HG03442 (cell line): ENCODE data around the gene SRXN1.
A peak's percentile ranks its signal among the peaks of the same experiment; 100 is the strongest.
"Not testable (repeated sequence)": the region's sequence is repeated elsewhere in the genome, so short reads cannot be mapped to it uniquely, and the experiment has no call there.

ENCODE experiments used
- ATAC-seq: cut with Tn5 transposase; IDR thresholded peaks from one replicate; pipeline ENCODE4 v1.9.1; 2021; ENCODE audit warnings: mild to moderate bottlenecking, moderate library complexity; ENCODE audit not compliant: unreplicated experiment

Gene SRXN1

DNA sequence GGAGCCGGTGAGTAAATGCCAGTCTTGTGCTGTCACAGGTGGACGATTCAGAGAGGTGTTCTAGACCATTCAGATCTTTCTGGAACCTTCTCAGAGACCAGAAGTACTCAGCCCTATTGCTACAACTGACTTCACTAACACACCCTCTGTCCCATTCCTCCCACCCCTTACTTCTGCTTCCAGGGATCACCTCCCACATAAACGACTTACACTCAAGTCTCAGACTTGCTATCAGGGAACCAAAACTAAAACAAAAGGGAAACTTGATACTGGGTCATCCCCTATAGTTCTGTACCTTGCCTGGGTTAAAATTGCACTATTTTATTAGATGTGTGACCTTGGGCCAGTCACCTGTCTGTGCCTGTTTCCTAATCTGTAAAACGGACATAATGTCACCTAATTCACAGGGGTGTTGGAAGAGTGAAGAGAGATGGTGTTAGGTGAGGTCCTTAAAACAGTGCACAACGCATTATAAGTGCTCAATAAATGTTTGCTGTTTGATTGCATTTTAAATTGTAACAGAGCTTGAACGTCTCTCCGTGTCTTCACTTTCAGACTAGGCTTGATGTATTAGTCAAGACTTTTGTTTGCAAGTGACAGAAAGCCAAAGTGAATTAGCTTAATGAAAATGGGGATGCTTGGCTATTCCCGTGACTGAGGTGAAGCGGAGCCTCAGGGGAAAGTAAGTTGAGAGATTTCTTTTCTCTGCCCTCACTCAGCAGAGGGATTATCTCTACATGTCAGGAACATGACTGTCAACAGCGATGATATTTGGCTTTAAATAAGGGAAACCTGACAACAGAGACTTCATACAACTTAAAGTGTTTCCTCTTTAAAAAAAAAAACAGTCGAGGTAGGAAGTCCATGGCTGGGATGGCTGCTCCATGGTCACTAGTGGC is 3.0 kb upstream of the SRXN1 start:
- ATAC-seq, result no peak

DNA sequence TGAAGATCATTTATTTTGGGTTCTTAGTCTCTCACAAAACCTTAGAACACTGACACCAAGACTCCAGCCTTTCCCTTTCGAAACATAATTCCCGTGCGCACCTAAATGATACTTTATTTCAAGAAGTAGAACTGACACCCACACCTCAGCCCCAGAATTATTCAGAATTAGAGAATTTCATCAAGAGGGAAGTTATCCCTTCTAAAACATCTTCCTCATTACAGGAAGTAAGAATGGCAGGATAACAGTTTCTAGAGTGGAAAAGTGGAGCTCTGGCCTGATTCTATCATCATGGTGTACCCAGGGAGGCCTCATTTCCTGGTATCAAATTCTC is 1.4 kb upstream of the SRXN1 start:
- ATAC-seq, result no peak

DNA sequence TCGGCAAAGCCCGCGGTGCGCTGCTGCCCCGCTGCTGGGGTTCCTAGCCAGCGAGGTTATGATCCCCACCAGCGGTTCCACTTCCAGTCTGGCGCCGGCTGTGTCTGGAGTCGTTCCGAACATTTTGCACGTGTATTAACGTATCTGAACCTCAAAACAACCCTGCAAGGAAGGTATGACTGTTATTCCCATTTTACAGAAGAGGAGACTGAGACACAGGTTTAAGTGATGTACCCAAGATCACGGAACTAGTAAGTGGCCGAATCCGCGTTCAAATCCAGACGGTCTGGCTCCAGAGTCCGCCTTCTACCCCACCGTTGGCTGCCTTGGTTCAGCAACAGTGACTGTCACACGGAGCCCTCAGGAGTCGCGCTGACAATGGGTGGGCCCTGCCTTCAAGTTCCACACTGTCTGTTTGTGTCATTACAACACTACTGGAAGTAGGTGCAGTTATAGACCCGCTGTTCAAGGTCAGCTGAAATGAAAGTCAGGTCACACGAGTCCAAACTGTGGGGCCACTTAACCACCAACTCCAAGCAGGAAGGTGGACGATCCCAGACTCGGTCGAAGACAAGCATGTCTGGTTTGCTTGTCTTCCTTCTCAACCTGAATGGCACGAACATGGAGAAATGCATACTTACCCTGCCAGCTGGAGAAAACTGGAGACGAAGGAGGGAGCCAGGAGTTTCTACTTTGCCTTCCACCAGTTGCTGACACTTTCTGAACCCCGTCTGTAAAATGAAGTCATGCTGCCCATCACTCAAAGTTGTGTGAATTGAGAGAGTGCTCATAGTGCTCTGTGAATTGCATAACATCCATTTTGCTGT is 803 bp upstream of the SRXN1 start:
- no peak for ATAC-seq

DNA sequence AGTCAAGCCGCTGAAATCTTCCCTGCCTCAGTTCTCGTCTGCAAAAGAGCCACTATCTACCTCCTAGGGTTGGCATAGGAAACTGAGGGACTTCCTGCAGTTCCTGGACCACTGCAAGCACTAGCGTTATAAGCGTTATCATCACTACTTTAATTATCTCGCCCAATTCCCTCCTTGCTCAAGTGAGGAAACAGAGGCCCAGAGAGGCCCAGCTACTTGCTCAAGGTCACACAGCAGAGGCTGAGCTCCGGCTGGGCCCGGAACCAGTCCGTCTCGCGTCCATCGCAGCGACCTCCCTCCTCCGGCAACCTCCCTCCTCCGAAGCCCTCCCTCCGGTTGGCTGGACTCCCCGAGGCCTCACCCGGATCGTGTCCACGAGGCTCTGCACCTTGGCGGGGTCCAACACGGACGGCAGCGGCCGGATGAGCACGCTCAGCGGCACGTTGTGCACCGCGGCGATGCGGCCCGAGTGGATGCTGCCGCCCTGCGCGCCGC is 338 bp downstream of the SRXN1 start:
- no peak for ATAC-seq

DNA sequence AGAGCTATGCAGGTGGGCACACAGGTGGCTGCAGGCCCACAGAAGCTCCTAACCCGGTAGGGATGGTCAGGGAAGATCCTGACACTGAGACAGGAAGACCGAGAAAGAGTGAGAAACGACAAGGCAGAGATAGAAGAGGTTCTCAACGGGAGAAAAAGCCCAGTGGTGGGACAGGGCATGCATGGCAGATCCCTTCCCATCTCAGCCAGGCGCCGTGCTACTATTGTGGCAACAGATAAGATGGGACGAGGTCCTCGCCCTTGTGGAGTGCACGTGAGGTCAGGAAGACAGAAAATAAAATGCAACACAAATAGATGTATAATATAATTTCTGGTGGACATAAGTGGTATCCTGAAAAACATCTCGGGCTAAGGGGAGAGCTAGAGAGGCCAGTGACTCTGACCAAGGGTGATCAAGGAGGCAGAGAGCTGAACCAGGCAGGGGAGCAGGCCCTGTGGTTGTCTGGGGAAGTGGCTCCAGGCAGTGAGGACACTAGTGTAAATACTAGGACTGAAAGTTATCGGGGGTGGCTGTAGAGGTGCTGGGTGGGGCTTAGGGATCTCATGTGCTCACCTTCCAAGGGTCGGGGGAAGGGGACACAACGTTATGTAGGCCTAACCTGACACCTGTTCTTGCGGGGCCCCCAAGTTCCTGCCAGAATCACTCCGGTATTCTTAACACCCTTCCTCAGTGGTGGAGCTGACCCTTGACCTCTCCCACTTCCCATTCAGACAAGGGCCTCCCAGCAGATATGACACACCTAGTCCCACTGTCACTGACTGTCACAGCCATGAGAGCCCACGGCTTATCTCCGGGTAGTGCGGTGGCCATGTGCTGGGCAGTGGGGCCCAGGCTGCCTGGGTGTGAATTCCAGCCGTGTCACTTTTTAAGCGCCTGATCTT is 1.0 kb downstream of the SRXN1 start:
- ATAC-seq, result no peak

DNA sequence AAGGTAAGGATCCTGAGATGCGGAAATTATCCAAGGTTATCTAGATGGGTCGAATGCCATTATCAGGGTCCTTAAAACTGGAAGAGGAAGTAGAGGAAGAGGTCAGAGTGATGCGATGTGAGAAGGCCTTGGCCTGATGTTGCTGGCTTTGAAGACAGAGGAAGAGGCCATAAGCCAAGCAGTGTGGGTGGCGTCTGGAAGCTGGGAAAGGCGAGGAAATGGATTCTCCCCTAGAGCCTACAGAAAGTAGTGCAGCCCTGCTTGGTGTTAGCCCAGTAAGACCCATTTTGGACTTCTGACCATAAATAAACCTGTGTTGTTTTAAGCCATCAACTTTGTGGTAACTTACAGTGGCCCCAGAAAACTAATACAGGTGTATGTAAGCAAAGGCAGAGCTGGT is 2.0 kb downstream of the SRXN1 start:
- ATAC-seq, result no peak

GRCh38 chr20:650281-650680 is 2.7 kb downstream of the SRXN1 start:
- ATAC-seq, result no peak

GRCh38 chr20:647479-648019 is 5.5 kb downstream of the SRXN1 start:
- no peak for ATAC-seq

- no peak for ATAC-seq
These were observed 6.1 kb downstream of the SRXN1 start for GRCh38 chr20:646868-647233.

- ATAC-seq, result no peak
These were observed 6.7 kb downstream of the SRXN1 start for GRCh38 chr20:646107-646867.

GRCh38 chr20:645318-646106 is 7.5 kb downstream of the SRXN1 start:
- ATAC-seq, result peak; percentile 71

DNA sequence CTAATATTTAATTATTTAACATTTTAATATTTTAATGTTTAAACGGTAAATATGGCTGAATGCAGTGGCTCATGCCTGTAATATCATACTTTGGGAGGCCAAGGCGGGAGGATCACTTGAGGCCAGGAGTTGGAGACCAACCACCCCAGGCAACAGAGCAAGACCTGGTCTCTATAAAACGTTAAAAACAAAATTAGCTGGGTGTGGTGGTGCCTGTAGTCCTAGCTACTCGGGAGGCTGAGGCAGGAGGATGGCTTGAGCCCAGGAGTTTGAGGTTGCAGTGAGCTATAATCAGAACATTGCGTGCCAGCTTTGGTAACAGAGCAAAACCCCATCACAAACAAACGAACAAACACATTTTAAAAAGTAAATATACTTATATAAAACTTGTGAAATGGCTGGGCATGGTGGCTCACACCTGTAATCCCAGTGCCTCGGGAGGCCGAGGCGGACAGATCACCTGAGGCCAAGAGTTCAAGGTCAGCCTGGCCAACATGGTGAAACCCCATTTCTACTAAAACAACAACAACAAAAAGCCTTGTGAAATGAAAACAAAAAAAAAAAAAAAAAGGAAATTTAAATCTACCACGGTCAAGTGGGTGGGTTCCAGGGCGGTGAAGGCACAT is 8.2 kb downstream of the SRXN1 start:
- no peak for ATAC-seq

DNA sequence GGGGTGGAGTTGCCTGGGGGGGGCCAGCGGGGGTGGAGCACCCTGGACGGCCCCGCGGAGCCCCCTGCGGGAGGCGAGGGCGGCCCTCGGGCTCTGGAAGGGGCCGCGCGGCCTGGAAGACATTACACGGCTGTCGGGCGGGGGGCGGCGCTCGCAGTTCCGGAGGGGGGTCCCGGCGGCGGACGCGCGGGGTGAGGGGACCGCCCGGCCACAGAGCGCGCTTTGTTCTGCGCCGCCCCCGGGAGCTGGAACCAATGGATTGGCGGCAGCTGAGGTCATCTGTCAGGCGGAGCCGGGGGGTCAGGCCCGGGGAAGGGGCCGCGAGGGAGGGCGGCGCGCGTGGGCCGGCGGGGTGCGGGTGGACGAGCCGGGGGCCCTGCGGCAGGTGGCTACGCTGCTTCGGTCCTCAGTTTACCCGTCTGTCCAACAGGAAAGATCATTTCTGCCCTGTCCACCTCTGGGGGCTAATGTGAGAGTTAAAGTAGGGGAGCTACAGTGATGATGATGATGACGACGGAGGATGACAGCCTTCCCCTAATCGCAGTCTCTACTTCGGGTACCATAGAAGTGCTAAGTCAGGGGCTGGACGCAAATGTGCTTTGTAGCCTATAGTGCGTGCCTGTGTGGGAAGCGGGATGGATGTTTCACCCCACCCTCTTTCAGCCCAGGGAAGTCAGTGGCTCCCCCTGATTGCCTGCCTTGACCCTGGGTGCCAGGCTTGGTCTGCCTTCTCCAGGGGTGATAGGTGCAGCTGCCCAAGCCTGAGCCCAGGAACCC is 10.4 kb downstream of the SRXN1 start:
- ATAC-seq, result no peak

GRCh38 chr20:642013-642397 is 11.0 kb downstream of the SRXN1 start:
- not testable (repeated sequence) for ATAC-seq

GRCh38 chr20:641516-641875 is 11.5 kb downstream of the SRXN1 start:
- ATAC-seq, result no peak

DNA sequence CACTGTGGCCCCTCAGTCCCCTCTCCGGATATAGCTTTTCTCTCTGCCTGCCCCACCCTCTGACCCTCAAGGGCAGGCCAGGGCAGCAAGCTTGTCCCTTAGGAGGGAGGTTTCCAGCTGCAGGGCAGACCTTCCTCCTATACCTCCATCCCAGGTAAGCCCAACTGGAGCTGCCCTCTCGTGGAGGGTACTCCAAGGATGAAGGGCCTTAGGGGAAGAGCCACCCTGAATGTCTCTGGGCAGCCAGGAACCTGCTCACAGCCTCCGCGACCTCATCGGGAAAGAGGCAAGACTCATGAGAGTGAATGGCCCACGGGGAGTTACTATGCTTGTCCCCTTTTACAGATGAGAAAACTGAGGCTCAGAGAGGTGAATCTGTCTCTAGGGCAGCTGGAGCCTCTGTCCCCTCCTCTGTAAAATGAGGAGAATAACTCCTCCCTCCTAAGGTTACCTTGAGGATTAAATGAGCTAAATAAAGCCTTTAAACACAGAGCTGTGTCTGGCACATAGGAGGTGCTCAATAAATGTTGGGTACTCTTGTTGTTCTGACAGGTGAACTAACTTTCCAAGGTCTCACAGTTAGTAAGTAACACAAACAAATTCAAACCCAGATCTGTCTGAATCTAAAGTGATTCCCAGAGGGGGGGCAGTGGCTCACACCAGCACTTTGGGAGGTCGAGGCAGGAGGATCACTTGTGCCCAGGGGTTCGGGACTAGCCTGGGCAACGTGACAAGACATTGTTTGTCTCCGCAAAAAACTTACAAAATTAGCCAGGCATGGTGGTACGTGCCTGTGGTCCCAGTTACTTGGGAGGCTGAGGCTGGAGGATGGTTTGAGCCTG is 12.1 kb downstream of the SRXN1 start:
- ATAC-seq, result no peak

DNA sequence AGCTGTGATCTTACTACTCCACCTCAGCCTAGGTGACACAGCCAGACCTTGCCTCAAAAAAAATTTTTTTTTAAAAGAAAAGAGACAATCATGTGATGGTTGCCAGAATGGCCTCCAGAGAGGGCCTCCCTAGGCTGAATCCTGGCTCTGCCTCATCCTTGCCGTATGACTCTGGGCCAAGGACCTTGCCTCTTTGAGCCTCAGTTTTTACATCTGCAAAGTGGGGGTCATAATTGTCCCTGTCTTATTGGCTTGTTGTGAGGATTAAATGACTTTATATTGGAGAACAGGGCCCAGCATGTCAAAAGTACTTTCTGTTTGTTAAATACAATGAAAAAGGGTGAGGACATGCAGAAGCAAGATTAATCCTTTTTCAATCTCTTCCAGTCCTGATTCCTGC is 14.4 kb downstream of the SRXN1 start:
- no peak for ATAC-seq
